ENCODE measurements around the gene MISP3.
"Not testable (repeated sequence)": the region's sequence is repeated elsewhere in the genome, so short reads cannot be mapped to it uniquely, and the experiment has no call there.

The MISP3 gene

DNA sequence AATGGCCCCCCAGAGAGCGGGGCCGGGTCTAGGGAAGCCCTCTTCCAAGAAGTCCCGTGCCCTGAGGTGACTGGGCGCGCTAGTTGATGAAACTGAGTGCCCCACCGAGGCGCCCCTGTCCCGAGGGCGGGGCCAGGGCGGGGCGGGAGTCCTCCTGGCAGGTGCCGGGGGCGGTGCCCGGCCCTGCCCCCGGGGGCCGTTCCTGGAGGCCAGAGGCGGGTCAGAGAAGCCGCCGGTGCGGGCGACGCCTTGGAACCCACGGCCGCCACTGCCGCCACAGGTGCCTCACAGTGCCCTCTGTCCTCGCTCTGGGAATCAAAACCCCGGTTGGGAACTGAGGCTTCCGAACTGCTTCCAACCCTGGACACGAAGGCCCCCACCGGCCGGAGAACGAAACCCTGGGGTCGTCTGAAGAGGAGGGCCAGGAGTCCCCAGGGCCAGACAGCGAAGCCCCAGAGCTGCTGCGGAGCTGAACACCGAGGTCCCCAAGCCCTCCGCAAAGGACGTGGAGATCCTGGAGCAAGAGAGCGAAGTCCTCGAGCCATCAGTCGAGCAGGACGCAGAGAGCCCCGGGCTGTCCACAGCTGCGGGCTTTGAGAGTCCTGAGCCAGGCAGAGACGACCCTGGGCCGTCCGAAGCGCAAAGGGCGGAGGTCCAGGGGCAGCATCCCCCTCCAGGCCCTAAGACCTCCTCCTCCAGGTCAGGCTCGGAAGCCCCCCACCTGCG is at the start of gene MISP3:
Gene MISP3 (plus strand): TSS at position 252 of the 726 bp plus-strand sequence. CDS start 524 bp downstream, outside the sequence.
- peaks cover 0 to 2% of the 10 kb centered on the region in 2 donors for H3K36me3 ChIP-seq (ENCODE audit: control insufficient read depth in 2 of 2, insufficient read depth in 2 of 2, low read length in 2 of 2)
- no peaks in the 10 kb centered on the region for H3K27me3 ChIP-seq (ENCODE audit: control insufficient read depth in 2 of 2, insufficient read depth in 2 of 2, low read length in 2 of 2)
- peak within 1 kb of the TSS; percentile 89 to 94 for H3K9ac ChIP-seq (ENCODE audit: low read depth in 1 of 2, low read length in 2 of 2)
- H3K4me3 ChIP-seq (ENCODE audit: low read length in 2 of 2) = peak within 1 kb of the TSS; percentile 90 to 91
- H3K27ac ChIP-seq (ENCODE audit: low read depth in 2 of 2, low read length in 2 of 2) = peak within 1 kb of the TSS; percentile 95 to 98
- peaks cover 19 to 35% of the 10 kb centered on the region in 2 donors for H3K4me1 ChIP-seq (ENCODE audit: control insufficient read depth in 2 of 2, insufficient read depth in 2 of 2, low read length in 2 of 2)
- H3K9me3 ChIP-seq (ENCODE audit: control insufficient read depth in 2 of 2, low read length in 2 of 2) = no peaks in the 10 kb centered on the region

- Histone ChIP-seq H3K36me3 (ENCODE audit: control insufficient read depth in 2 of 2, insufficient read depth in 2 of 2, low read length in 2 of 2) (no peaks in the 10 kb centered on the region), H3K4me3 (ENCODE audit: low read length in 2 of 2) (no peak overlapping the region), H3K9ac (ENCODE audit: low read depth in 1 of 2, low read length in 2 of 2) (peak overlapping the region in 1 of 2 donors; percentile 29), H3K9me3 (ENCODE audit: control insufficient read depth in 2 of 2, low read length in 2 of 2) (no peaks in the 10 kb centered on the region), H3K27ac (ENCODE audit: low read depth in 2 of 2, low read length in 2 of 2) (peak overlapping the region; percentile 52 to 56), H3K4me1 (ENCODE audit: control insufficient read depth in 2 of 2, insufficient read depth in 2 of 2, low read length in 2 of 2) (peaks cover 0 to 3% of the 10 kb centered on the region in 2 donors), H3K27me3 (ENCODE audit: control insufficient read depth in 2 of 2, insufficient read depth in 2 of 2, low read length in 2 of 2) (no peaks in the 10 kb centered on the region)
Observed at GRCh38 chr19:14023404-14024235, 49.0 kb upstream of the MISP3 start.

GRCh38 chr19:14026652-14027192 is 45.9 kb upstream of the MISP3 start:
- not testable (repeated sequence) for H3K9ac ChIP-seq (ENCODE audit: low read depth in 1 of 2, low read length in 2 of 2); H3K27ac ChIP-seq (ENCODE audit: low read depth in 2 of 2, low read length in 2 of 2); H3K4me3 ChIP-seq (ENCODE audit: low read length in 2 of 2); H3K4me1 ChIP-seq (ENCODE audit: control insufficient read depth in 2 of 2, insufficient read depth in 2 of 2, low read length in 2 of 2); H3K9me3 ChIP-seq (ENCODE audit: control insufficient read depth in 2 of 2, low read length in 2 of 2); H3K27me3 ChIP-seq (ENCODE audit: control insufficient read depth in 2 of 2, insufficient read depth in 2 of 2, low read length in 2 of 2); H3K36me3 ChIP-seq (ENCODE audit: control insufficient read depth in 2 of 2, insufficient read depth in 2 of 2, low read length in 2 of 2)

DNA sequence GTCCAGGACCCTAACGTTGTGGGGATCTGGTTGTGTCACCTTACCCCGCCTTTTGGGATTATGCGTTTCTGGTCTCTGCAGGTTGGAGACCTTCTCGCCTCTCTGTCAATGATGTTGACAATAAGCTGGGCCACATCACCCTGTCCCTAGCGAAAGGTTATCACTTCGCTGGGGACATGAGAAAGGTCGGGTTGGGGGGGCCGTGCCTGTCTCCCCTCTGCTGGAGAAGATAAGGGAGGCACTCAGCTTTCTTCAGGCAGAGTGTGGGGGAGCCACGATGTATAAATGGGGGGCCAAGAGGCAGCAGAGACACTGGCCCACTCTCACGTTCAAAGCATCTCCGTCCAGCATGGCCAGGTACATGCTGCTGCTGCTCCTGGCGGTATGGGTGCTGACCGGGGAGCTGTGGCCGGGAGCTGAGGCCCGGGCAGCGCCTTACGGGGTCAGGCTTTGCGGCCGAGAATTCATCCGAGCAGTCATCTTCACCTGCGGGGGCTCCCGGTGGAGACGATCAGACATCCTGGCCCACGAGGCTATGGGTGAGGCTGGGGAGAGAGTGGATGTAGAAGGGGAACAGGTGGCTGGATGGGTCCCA is 44.6 kb upstream of the MISP3 start, which contains the start of gene RLN3:
Gene RLN3 (plus strand): TSS at position 293 of the 595 bp plus-strand sequence. CDS start 57 bp downstream, at position 350.
- H3K27ac ChIP-seq (ENCODE audit: low read depth in 2 of 2, low read length in 2 of 2) = no peak within 1 kb of the TSS
- H3K36me3 ChIP-seq (ENCODE audit: control insufficient read depth in 2 of 2, insufficient read depth in 2 of 2, low read length in 2 of 2) = no peaks in the 10 kb centered on the region
- peaks cover 12 to 13% of the 10 kb centered on the region in 2 donors for H3K4me1 ChIP-seq (ENCODE audit: control insufficient read depth in 2 of 2, insufficient read depth in 2 of 2, low read length in 2 of 2)
- no peaks in the 10 kb centered on the region for H3K9me3 ChIP-seq (ENCODE audit: control insufficient read depth in 2 of 2, low read length in 2 of 2)
- peaks cover 0 to 2% of the 10 kb centered on the region in 2 donors for H3K27me3 ChIP-seq (ENCODE audit: control insufficient read depth in 2 of 2, insufficient read depth in 2 of 2, low read length in 2 of 2)
- no peak within 1 kb of the TSS for H3K9ac ChIP-seq (ENCODE audit: low read depth in 1 of 2, low read length in 2 of 2)
- no peak within 1 kb of the TSS for H3K4me3 ChIP-seq (ENCODE audit: low read length in 2 of 2)

- Histone ChIP-seq H3K9ac (ENCODE audit: low read depth in 1 of 2, low read length in 2 of 2) (no peak overlapping the region), H3K27me3 (ENCODE audit: control insufficient read depth in 2 of 2, insufficient read depth in 2 of 2, low read length in 2 of 2) (peaks cover 0 to 2% of the 10 kb centered on the region in 2 donors), H3K27ac (ENCODE audit: low read depth in 2 of 2, low read length in 2 of 2) (no peak overlapping the region), H3K9me3 (ENCODE audit: control insufficient read depth in 2 of 2, low read length in 2 of 2) (no peaks in the 10 kb centered on the region), H3K4me3 (ENCODE audit: low read length in 2 of 2) (no peak overlapping the region), H3K4me1 (ENCODE audit: control insufficient read depth in 2 of 2, insufficient read depth in 2 of 2, low read length in 2 of 2) (peaks cover 9 to 13% of the 10 kb centered on the region in 2 donors), H3K36me3 (ENCODE audit: control insufficient read depth in 2 of 2, insufficient read depth in 2 of 2, low read length in 2 of 2) (no peaks in the 10 kb centered on the region)
Observed at GRCh38 chr19:14028901-14029300, 43.7 kb upstream of the MISP3 start.

DNA sequence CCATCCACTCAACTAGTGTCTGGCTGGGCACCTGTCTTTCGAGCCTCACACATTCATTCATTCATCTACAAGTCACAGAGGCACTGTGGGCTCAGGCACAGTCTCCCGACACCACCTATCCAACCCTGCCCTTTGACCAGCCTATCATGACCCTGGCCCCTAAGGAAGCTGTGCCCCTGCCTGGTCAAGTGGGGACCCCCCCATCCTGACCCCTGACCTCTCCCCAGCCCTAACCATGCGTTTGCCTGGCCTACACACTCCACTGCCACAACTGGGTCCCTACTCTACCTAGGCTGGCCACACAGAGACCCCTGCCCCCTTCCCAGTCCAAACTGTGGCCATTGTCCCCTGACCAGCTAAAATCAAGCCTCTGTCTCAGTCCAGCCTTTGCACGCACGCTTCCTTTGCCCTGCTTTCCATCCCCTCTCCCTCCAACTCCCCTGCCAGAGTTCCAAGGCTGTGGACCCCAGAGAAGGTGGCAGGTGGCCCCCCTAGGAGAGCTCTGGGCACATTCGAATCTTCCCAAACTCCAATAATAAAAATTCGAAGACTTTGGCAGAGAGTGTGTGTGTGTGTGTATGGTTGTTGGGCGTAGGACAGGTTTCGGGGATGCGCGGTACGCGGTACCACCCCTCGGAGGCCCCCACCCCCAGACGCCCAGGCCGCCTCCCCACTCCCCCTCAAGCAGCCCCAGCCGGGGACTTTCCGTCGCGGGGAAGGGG is 41.4 kb upstream of the MISP3 start:
- Histone ChIP-seq H3K36me3 (ENCODE audit: control insufficient read depth in 2 of 2, insufficient read depth in 2 of 2, low read length in 2 of 2) (no peaks in the 10 kb centered on the region), H3K9me3 (ENCODE audit: control insufficient read depth in 2 of 2, low read length in 2 of 2) (no peaks in the 10 kb centered on the region), H3K27me3 (ENCODE audit: control insufficient read depth in 2 of 2, insufficient read depth in 2 of 2, low read length in 2 of 2) (peaks cover 0 to 2% of the 10 kb centered on the region in 2 donors), H3K9ac (ENCODE audit: low read depth in 1 of 2, low read length in 2 of 2) (peak overlapping the region; percentile 38 to 74), H3K27ac (ENCODE audit: low read depth in 2 of 2, low read length in 2 of 2) (peak overlapping the region; percentile 42 to 72), H3K4me1 (ENCODE audit: control insufficient read depth in 2 of 2, insufficient read depth in 2 of 2, low read length in 2 of 2) (peaks cover 9 to 13% of the 10 kb centered on the region in 2 donors), H3K4me3 (ENCODE audit: low read length in 2 of 2) (peak overlapping the region; percentile 70 to 73)

DNA sequence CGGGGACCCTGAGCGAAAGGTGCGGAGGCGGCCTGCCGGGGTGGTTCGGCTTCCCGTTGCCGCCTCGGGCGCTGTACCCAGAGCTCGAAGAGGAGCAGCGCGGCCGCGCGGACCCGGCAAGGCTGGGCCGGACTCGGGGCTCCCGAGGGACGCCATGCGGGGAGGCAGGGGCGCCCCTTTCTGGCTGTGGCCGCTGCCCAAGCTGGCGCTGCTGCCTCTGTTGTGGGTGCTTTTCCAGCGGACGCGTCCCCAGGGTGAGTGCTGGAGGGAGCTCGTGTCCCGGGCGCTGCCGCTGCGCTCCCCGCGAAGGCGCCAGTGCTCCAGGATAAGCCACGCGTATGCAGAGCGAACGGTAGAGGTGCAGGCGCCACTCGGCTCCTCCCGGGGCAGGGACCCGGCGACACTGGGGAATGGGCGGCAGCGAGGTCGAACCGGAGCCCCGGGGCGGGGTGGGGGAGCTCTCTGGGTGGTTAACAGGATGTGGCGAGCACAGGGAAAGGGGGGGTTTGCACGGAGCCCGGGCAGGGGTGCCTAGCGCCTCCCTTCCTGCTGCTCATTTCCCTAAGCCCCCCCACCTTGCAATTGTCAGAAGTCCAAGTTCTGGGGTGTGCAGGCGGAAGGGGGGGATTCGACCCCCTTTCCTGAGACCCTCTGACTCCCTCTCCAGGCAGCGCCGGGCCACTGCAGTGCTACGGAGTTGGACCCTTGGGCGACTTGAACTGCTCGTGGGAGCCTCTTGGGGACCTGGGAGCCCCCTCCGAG is 40.7 kb upstream of the MISP3 start, which contains the start of gene IL27RA:
Gene IL27RA (plus strand): TSS at position 44 of the 762 bp plus-strand sequence. CDS start 111 bp downstream, at position 155.
- H3K9ac ChIP-seq (ENCODE audit: low read depth in 1 of 2, low read length in 2 of 2) = peak within 1 kb of the TSS; percentile 68 to 74
- H3K27ac ChIP-seq (ENCODE audit: low read depth in 2 of 2, low read length in 2 of 2) = peak within 1 kb of the TSS; percentile 42 to 72
- peaks cover 9 to 13% of the 10 kb centered on the region in 2 donors for H3K4me1 ChIP-seq (ENCODE audit: control insufficient read depth in 2 of 2, insufficient read depth in 2 of 2, low read length in 2 of 2)
- H3K36me3 ChIP-seq (ENCODE audit: control insufficient read depth in 2 of 2, insufficient read depth in 2 of 2, low read length in 2 of 2) = no peaks in the 10 kb centered on the region
- H3K4me3 ChIP-seq (ENCODE audit: low read length in 2 of 2) = peak within 1 kb of the TSS; percentile 70 to 73
- no peaks in the 10 kb centered on the region for H3K9me3 ChIP-seq (ENCODE audit: control insufficient read depth in 2 of 2, low read length in 2 of 2)
- peaks cover 0 to 2% of the 10 kb centered on the region in 2 donors for H3K27me3 ChIP-seq (ENCODE audit: control insufficient read depth in 2 of 2, insufficient read depth in 2 of 2, low read length in 2 of 2)

DNA sequence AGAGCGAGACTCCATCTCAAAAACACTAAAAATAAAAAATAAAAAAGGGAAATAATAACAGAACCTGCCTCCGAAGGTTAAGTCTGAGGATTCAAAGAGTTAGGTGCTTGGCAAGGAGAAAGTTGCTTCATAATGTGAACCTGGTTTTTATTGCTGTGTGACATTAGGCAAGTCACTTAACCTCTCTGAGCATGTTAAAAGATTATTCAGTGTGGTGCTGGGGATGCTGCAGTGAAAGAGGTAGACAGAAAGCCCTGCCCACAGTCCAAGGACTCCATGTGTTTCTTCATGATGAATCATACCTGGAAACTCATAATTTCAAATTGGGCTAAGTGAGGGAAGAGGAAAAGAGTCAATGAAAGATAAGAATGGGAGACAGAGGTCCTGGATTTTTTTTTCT is 38.6 kb upstream of the MISP3 start:
- H3K9ac ChIP-seq (ENCODE audit: low read depth in 1 of 2, low read length in 2 of 2) = no peak overlapping the region
- H3K36me3 ChIP-seq (ENCODE audit: control insufficient read depth in 2 of 2, insufficient read depth in 2 of 2, low read length in 2 of 2) = no peaks in the 10 kb centered on the region
- H3K4me1 ChIP-seq (ENCODE audit: control insufficient read depth in 2 of 2, insufficient read depth in 2 of 2, low read length in 2 of 2) = peaks cover 9 to 13% of the 10 kb centered on the region in 2 donors
- no peak overlapping the region for H3K27ac ChIP-seq (ENCODE audit: low read depth in 2 of 2, low read length in 2 of 2)
- H3K27me3 ChIP-seq (ENCODE audit: control insufficient read depth in 2 of 2, insufficient read depth in 2 of 2, low read length in 2 of 2) = peaks cover 0 to 2% of the 10 kb centered on the region in 2 donors
- H3K4me3 ChIP-seq (ENCODE audit: low read length in 2 of 2) = no peak overlapping the region
- no peaks in the 10 kb centered on the region for H3K9me3 ChIP-seq (ENCODE audit: control insufficient read depth in 2 of 2, low read length in 2 of 2)

DNA sequence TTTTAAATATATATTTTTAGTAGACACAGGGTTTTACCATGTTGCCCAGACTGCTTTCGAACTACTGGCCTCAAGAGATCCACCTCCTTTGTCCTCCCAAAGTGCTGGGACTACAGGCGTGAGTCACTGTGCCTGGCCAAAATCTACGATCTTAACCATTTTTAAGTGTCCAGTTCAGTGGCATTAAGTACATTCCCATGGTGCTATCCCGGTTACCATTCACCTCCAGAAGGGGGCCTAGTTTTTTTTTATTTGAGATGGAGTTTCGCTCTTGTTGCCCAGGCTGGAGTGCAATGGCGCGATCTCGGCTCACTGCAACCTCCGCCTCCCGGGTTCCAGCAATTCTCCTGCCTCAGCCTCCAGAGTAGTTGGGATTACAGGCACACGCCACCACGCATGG is 37.4 kb upstream of the MISP3 start:
- H3K27ac ChIP-seq (ENCODE audit: low read depth in 2 of 2, low read length in 2 of 2); H3K9ac ChIP-seq (ENCODE audit: low read depth in 1 of 2, low read length in 2 of 2); H3K36me3 ChIP-seq (ENCODE audit: control insufficient read depth in 2 of 2, insufficient read depth in 2 of 2, low read length in 2 of 2); H3K4me3 ChIP-seq (ENCODE audit: low read length in 2 of 2); H3K9me3 ChIP-seq (ENCODE audit: control insufficient read depth in 2 of 2, low read length in 2 of 2); H3K27me3 ChIP-seq (ENCODE audit: control insufficient read depth in 2 of 2, insufficient read depth in 2 of 2, low read length in 2 of 2): not testable (repeated sequence)
- H3K4me1 ChIP-seq (ENCODE audit: control insufficient read depth in 2 of 2, insufficient read depth in 2 of 2, low read length in 2 of 2) = peaks cover 9 to 13% of the 10 kb centered on the region in 2 donors

All from mucosa of rectum (tissue), 2 donors.